ENCODE measurements around the gene ARMH4.

GRCh38 chr14:58077621-58078020 is 74.4 kb downstream of the ARMH4 start:
- no peak for TF ChIP-seq CTCF (IDR thresholded peaks at IDR 0.05)
- no peak for TF ChIP-seq EP300 (IDR thresholded peaks at IDR 0.05)

Data from stomach (tissue), 4 donors.